Stimulated activated CD4-positive, alpha-beta T cell treated with anti-CD3 and anti-CD28 coated beads, TNF-alpha, amount 100 ng/mL, for 1 hour (primary cell): Measurements from ENCODE around the gene PATL1.
"Not testable (repeated sequence)": the region's sequence is repeated elsewhere in the genome, so short reads cannot be mapped to it uniquely, and the experiment has no call there.

Experiments used
- DNase-seq, 3 donors: peaks; one replicate each; pipeline ENCODE4 v3.0.0-alpha.2; 2020; ENCODE audit warnings: low read depth in 3 of 3, low spot score in 1 of 3

PATL1 gene, protein sequence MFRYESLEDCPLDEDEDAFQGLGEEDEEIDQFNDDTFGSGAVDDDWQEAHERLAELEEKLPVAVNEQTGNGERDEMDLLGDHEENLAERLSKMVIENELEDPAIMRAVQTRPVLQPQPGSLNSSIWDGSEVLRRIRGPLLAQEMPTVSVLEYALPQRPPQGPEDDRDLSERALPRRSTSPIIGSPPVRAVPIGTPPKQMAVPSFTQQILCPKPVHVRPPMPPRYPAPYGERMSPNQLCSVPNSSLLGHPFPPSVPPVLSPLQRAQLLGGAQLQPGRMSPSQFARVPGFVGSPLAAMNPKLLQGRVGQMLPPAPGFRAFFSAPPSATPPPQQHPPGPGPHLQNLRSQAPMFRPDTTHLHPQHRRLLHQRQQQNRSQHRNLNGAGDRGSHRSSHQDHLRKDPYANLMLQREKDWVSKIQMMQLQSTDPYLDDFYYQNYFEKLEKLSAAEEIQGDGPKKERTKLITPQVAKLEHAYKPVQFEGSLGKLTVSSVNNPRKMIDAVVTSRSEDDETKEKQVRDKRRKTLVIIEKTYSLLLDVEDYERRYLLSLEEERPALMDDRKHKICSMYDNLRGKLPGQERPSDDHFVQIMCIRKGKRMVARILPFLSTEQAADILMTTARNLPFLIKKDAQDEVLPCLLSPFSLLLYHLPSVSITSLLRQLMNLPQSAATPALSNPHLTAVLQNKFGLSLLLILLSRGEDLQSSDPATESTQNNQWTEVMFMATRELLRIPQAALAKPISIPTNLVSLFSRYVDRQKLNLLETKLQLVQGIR

DNA sequence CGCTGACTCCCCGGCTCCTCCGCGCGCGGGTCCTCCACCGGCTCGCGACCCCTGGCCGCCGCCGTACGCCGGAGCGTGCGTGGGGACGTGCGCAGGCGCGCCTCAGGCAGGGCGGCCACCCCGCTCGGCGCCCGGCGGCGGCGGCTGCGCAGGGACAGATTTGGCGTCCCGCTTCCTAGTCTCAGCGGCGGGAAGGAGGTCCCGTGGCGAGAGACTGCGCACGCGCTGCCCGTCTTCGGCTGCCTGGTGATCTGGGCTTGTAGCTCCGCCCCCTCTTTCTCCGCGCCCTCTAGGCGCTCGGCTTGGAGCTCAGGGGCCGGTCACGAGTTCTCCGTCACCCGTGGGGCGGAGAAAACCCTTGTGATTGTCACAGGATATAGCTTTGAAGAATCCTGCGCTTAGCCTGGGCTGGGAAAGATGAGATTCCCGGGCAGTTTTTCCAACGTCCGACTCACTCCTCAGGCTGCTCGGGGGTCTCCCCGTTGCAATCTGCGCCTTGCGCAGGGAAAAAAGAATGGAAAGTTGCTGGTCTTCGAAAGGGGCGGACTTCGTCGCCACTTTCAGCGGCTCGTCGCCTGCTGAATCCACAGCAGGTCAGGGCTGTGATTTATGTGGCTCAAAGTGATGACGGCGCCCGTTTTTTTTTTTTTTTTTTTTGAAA is at the start of gene PATL1:
TSS of gene PATL1 (minus strand) at position 88 of the 661 bp plus-strand sequence. CDS start 142 bp downstream, outside the sequence.
- peak; percentile 93 to 98 (median 97) for DNase-seq

DNA sequence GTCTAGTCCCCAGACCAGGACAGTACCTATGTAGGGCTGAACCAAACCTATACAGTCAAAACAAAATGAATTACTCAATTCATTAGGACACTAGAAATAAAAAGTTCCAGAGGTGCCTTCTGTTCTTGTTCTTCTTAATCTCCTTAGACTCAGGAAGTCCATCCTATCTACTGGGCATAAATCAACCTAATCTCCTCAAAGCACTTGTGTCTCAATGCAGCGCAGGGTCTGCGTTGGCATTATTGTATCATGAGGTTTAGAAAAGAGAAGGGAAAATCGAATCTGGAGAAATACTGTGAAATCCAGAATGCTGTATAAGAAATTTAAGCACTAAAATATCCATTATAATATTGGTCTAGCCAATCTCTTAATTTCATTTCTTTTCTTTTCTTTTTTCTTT is 47.2 kb upstream of the PATL1 start:
- DNase-seq, result no peak

GRCh38 chr11:59713745-59714144 is 44.9 kb upstream of the PATL1 start, which contains the start of gene OR10V1:
TSS of gene OR10V1 (minus strand) at chr11:59713845. CDS start at chr11:59713845, 0 bp downstream.
- no peak for DNase-seq

DNA sequence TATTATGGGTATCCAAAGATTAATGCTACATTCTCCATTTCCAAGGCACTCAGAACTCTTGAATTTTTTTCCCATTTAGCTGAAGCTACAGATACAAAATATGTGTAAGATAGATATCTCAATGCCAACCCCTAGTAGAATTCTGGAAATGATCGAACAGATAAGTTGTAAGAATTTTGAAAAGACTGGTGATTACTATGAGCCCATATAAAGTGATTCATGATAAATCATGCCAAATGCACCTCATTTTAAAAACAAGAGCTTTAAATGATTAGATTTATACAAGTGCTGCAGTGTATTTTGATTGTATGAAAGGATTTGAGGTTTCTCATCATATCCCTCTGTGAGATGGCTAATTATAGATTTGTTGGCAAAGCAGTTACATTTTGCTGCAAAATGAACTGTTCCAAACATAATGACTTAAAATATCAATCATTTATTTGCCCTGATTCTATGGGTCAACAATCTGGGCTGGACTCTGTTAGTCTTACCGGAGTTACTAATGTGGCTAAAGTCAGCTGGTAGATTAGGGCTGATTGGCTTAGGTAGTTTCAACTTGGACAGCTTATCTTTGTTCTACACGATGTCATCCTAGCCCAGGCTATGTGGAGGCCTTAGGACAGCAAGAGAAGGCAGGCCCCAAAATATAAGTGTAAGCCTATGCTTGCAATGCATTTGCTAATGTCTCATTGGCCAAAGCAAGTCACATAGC is 41.5 kb upstream of the PATL1 start:
- DNase-seq, result no peak

DNA sequence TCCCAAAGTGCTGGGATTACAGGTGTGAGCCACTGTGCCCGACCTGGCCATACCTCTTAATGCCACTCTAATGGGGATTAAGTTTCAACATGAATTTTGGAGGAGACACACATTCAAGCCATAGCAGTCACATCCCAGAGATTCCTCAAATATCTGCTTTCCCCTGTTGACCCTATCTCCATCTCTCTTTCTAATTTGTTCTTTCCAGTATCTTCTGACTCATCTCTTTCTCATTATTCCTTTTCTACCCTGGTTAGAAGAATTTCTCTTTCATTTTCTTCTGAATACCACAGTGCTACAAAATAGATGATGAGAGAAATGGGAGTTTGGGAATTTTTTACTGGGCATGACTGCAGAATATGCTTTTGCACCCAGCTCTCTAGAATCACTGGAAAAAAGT is 39.7 kb upstream of the PATL1 start:
- DNase-seq, result no peak

DNA sequence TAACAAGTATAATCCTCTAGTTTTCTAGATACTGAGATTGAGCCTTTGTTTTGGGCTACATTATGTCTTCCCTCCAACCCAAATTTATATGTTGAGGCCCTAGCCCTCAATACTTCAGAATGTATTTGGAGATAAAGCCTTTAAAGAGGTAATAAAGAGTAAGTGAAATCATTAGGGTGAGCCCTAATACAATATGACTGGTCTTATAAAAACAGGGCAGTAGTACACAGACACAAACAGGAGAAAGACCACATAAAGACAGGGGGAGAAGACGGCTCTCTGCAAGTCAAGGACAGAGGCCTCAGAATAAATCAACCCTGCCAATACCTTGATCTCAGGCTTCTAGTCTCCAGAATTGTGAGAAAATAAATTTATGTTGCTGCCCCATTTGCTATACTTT is 38.5 kb upstream of the PATL1 start:
- no peak for DNase-seq

GRCh38 chr11:59706518-59707285 is 37.9 kb upstream of the PATL1 start:
- DNase-seq, result no peak

GRCh38 chr11:59705294-59705693 is 36.5 kb upstream of the PATL1 start:
- DNase-seq, result no peak

- not testable (repeated sequence) for DNase-seq
These were observed 34.7 kb upstream of the PATL1 start for GRCh38 chr11:59703515-59703914.

DNA sequence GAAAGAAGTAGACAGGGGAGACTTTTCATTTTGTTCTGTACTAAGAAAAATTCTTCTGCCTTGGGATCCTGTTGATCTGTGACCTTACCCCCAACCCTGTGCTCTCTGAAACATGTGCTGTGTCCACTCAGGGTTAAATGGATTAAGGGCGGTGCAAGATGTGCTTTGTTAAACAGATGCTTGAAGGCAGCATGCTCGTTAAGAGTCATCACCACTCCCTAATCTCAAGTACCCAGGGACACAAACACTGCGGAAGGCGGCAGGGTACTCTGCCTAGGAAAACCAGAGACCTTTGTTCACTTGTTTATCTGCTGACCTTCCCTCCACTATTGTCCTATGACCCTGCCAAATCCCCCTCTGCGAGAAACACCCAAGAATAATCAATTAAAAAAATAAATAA is 31.3 kb upstream of the PATL1 start:
- DNase-seq, result not testable (repeated sequence)

DNA sequence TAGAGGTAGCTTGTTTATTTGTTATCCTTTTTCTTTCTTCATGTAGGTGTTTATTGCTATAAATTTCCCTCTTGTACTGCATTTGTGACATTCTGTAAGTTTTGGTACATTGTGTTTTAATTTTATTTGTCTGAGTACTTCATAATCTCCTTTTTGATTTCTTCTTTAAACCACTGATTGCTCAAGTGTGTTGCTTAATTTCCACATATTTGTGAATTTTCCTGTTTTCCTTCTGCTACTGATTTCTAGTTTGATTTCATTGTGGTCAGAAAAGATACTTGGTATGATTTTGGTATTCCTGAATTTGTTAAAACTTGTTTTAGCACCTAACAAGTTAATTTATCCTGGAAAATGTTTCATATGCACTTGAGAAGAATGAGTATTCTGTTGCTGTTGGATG is 29.7 kb upstream of the PATL1 start:
- DNase-seq, result no peak

GRCh38 chr11:59692915-59693314 is 24.1 kb upstream of the PATL1 start:
- DNase-seq, result no peak

GRCh38 chr11:59691156-59691555 is 22.3 kb upstream of the PATL1 start:
- DNase-seq, result no peak

DNA sequence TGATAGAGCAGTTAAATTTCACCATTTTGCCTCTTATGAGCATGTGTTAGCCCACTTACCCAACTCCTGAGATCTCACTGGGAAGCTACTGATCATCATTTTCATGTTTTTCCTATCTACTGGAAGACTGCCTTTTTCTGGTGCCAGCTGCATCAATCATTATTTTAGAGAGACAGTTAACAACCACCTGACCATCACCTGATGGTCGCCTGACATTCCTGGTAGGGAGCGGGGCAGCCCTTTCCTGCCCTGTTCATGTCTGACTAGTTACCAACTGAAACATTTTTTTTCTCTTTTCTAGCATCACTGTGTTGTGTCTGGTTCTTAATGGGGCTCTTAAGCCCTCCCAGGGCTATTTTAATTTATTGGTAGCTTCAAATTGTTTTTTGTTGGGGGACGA is 20.2 kb upstream of the PATL1 start:
- no peak for DNase-seq

DNA sequence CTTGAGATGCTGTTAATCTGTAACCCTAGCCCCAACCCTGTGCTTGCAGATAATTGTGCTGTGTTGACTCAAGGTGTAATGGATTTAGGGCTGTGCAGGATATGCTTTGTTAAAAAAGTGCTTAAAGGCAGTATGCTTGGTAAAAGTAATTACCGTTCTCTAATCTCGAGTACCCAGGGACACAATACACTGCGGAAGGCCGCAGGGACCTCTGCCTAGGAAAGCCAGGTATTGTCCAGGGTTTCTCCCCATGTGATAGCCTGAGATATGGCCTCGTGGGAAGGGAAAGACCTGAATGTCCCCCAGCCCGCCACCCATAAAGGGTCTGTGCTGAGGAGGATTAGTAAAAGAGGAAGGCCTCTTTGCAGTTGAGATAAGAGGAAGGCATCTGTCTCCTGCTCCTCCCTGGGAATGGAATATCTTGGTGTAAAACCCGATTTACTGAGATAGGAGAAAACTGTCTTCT is 12.5 kb upstream of the PATL1 start:
- DNase-seq, result not testable (repeated sequence)

- peak; percentile 7 to 19 (median 18) for DNase-seq
These were observed 11.7 kb upstream of the PATL1 start for GRCh38 chr11:59680287-59681154.

GRCh38 chr11:59679347-59679746 is 10.5 kb upstream of the PATL1 start:
- no peak for DNase-seq

GRCh38 chr11:59678813-59679165 is 10.0 kb upstream of the PATL1 start:
- no peak for DNase-seq

- DNase-seq, result no peak
These were observed 9.4 kb upstream of the PATL1 start for GRCh38 chr11:59678118-59678812.
